ENCODE measurements around the gene HPSE2. TPM values are rescaled to one million over a fixed set of nuclear protein-coding genes. Genes with fewer than 3 reads are reported as not detected.

Gene HPSE2
- total RNA-seq, 1 experiment from 2014 or later, result not detected

DNA sequence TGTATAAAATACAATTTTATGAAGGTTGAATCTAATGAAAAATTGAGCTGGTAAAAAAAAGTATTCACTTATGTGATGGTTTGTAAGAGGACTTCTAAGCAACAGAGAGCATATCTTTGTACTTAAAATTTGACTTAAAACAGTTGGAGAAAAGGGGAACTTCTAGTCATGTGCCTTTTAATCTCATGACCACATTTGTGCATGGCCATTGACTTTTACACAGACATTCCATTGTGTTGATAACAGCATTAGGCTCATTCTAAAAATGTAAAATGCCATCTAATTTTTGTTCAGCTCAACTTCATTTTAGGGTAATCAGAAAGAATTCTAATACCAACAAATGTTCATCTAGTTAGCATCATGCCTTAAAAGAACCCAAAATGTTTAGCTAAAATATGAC lies 119.9 kb downstream of the HPSE2 start:
- BruUV-seq (replicated peaks), result no TSS peak
- intact Hi-C loops (cut with micrococcal nuclease; ENCODE audit: unreplicated experiment), result no loop called here
- H3K4me3 ChIP-seq (ENCODE audit: low read depth in 2 of 2, low read length in 2 of 2), result no peak overlapping the region
- no peak overlapping the region for H3K27ac ChIP-seq (ENCODE audit: low read length)
- no peak for DNase-seq (ENCODE audit: low read depth, low spot score)
- no peaks in the 10 kb centered on the region for H3K27me3 ChIP-seq (ENCODE audit: control insufficient read depth, insufficient read depth, low read length)
- no peak for TF ChIP-seq POLR2AphosphoS5 (IDR thresholded peaks at IDR 0.05; ENCODE audit: low read depth, low read length)
- TF ChIP-seq SIN3A (IDR thresholded peaks at IDR 0.05; ENCODE audit: borderline replicate concordance, insufficient read depth, low read depth, low read length), result no peak
- TF ChIP-seq, protein P1, sequence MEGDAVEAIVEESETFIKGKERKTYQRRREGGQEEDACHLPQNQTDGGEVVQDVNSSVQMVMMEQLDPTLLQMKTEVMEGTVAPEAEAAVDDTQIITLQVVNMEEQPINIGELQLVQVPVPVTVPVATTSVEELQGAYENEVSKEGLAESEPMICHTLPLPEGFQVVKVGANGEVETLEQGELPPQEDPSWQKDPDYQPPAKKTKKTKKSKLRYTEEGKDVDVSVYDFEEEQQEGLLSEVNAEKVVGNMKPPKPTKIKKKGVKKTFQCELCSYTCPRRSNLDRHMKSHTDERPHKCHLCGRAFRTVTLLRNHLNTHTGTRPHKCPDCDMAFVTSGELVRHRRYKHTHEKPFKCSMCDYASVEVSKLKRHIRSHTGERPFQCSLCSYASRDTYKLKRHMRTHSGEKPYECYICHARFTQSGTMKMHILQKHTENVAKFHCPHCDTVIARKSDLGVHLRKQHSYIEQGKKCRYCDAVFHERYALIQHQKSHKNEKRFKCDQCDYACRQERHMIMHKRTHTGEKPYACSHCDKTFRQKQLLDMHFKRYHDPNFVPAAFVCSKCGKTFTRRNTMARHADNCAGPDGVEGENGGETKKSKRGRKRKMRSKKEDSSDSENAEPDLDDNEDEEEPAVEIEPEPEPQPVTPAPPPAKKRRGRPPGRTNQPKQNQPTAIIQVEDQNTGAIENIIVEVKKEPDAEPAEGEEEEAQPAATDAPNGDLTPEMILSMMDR (IDR thresholded peaks at IDR 0.05), result no peak
- TF ChIP-seq, protein P2, sequence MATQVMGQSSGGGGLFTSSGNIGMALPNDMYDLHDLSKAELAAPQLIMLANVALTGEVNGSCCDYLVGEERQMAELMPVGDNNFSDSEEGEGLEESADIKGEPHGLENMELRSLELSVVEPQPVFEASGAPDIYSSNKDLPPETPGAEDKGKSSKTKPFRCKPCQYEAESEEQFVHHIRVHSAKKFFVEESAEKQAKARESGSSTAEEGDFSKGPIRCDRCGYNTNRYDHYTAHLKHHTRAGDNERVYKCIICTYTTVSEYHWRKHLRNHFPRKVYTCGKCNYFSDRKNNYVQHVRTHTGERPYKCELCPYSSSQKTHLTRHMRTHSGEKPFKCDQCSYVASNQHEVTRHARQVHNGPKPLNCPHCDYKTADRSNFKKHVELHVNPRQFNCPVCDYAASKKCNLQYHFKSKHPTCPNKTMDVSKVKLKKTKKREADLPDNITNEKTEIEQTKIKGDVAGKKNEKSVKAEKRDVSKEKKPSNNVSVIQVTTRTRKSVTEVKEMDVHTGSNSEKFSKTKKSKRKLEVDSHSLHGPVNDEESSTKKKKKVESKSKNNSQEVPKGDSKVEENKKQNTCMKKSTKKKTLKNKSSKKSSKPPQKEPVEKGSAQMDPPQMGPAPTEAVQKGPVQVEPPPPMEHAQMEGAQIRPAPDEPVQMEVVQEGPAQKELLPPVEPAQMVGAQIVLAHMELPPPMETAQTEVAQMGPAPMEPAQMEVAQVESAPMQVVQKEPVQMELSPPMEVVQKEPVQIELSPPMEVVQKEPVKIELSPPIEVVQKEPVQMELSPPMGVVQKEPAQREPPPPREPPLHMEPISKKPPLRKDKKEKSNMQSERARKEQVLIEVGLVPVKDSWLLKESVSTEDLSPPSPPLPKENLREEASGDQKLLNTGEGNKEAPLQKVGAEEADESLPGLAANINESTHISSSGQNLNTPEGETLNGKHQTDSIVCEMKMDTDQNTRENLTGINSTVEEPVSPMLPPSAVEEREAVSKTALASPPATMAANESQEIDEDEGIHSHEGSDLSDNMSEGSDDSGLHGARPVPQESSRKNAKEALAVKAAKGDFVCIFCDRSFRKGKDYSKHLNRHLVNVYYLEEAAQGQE (IDR thresholded peaks at IDR 0.05; ENCODE audit: insufficient read depth in 1 of 2, low read depth in 2 of 2, low read length in 1 of 2), result no peak
- no peaks in the 10 kb centered on the region for H3K9me3 ChIP-seq (ENCODE audit: control insufficient read depth, insufficient read depth, low read depth, low read length)
- in situ Hi-C loops (cut with HindIII; ENCODE audit: low pct_unique_long_range_greater_than_20kb, low sequenced_read_pairs), result no loop called here
- ATAC-seq, result no peak
- ChIA-PET POLR2A (no interaction called here), CTCF (no interaction called here)
- H3K36me3 ChIP-seq (ENCODE audit: control insufficient read depth, insufficient read depth, low read length), result no peaks in the 10 kb centered on the region
- H3K4me1 ChIP-seq (ENCODE audit: control insufficient read depth, insufficient read depth, low read length), result no peaks in the 10 kb centered on the region

DNA sequence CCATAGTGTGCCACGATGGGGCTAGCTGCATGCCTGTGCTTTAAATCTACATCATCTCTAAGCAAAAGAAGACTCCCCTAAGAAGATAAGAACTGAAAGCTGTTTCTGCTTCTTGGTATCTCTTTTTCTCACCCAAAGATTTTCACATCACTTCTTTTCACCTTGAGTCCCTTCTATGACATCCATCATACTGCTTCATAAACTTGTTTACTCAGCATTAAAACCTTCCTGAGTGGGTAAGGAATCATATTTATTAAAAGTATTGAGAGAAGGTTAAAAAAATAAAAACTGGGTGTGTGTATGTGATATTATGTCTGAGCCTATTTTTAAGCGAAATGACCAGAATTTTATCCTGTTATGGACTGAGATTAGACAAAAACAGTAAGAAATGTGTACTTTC lies 150.3 kb downstream of the HPSE2 start:
- ATAC-seq (no peak), DNase-seq (ENCODE audit: low read depth, low spot score) (no peak)
- intact Hi-C loops (cut with micrococcal nuclease; ENCODE audit: unreplicated experiment) (no loop called here), in situ Hi-C loops (cut with HindIII; ENCODE audit: low pct_unique_long_range_greater_than_20kb, low sequenced_read_pairs) (no loop called here)
- H3K9me3 ChIP-seq (ENCODE audit: control insufficient read depth, insufficient read depth, low read depth, low read length), result no peaks in the 10 kb centered on the region
- CTCF ChIA-PET, result no interaction called here
- H3K4me3 ChIP-seq (ENCODE audit: low read depth in 2 of 2, low read length in 2 of 2), result no peak overlapping the region
- H3K36me3 ChIP-seq (ENCODE audit: control insufficient read depth, insufficient read depth, low read length), result no peaks in the 10 kb centered on the region
- H3K27me3 ChIP-seq (ENCODE audit: control insufficient read depth, insufficient read depth, low read length), result no peaks in the 10 kb centered on the region
- BruUV-seq (replicated peaks), result no TSS peak
- POLR2A ChIA-PET, result no interaction called here
- H3K4me1 ChIP-seq (ENCODE audit: control insufficient read depth, insufficient read depth, low read length), result no peaks in the 10 kb centered on the region
- TF ChIP-seq, protein P2 (IDR thresholded peaks at IDR 0.05; ENCODE audit: insufficient read depth in 1 of 2, low read depth in 2 of 2, low read length in 1 of 2), result no peak
- TF ChIP-seq TCF7L2 (IDR thresholded peaks at IDR 0.05; ENCODE audit: low read depth, low read length) (no peak), POLR2AphosphoS5 (IDR thresholded peaks at IDR 0.05; ENCODE audit: low read depth, low read length) (no peak), SIN3A (IDR thresholded peaks at IDR 0.05; ENCODE audit: borderline replicate concordance, insufficient read depth, low read depth, low read length) (no peak)
- TF ChIP-seq, protein P1 (IDR thresholded peaks at IDR 0.05), result no peak
- no peak overlapping the region for H3K27ac ChIP-seq (ENCODE audit: low read length)
